ENCODE measurements around the gene LY6G6D.

LY6G6D gene

GRCh38 chr6:31677955-31678354 lies 37.2 kb upstream of the LY6G6D start:
- no peak overlapping the region for H3K4me3 ChIP-seq (ENCODE audit: low read length)
- no peak for DNase-seq (ENCODE audit: low read depth)
- no peak for TF ChIP-seq CTCF (IDR thresholded peaks at IDR 0.05; ENCODE audit: insufficient read depth, low read depth, low read length, missing control alignments)

GRCh38 chr6:31680226-31681134 lies 34.7 kb upstream of the LY6G6D start, which contains the start of gene LY6G5C:
TSS of gene LY6G5C (minus strand) at chr6:31681067. CDS start at chr6:31680373, 694 bp downstream.
- H3K4me3 ChIP-seq (ENCODE audit: low read length): peak within 1 kb of the TSS; percentile 45
- DNase-seq (ENCODE audit: low read depth): peak; percentile 87
- TF ChIP-seq CTCF (IDR thresholded peaks at IDR 0.05; ENCODE audit: insufficient read depth, low read depth, low read length, missing control alignments): peak; percentile 81

- no peak for TF ChIP-seq CTCF (IDR thresholded peaks at IDR 0.05; ENCODE audit: insufficient read depth, low read depth, low read length, missing control alignments)
- peak; percentile 34 for DNase-seq (ENCODE audit: low read depth)
- H3K4me3 ChIP-seq (ENCODE audit: low read length): peak overlapping the region; percentile 45
Measured at GRCh38 chr6:31681135-31681671, 33.9 kb upstream of the LY6G6D start.

GRCh38 chr6:31683591-31683990 lies 31.6 kb upstream of the LY6G6D start:
- no peak for TF ChIP-seq CTCF (IDR thresholded peaks at IDR 0.05; ENCODE audit: insufficient read depth, low read depth, low read length, missing control alignments)
- DNase-seq (ENCODE audit: low read depth): no peak
- H3K4me3 ChIP-seq (ENCODE audit: low read length): no peak overlapping the region

- H3K4me3 ChIP-seq (ENCODE audit: low read length): no peak overlapping the region
- no peak for DNase-seq (ENCODE audit: low read depth)
- TF ChIP-seq CTCF (IDR thresholded peaks at IDR 0.05; ENCODE audit: insufficient read depth, low read depth, low read length, missing control alignments): no peak
Measured at GRCh38 chr6:31686483-31686882, 28.7 kb upstream of the LY6G6D start.

- no peak for DNase-seq (ENCODE audit: low read depth)
- TF ChIP-seq CTCF (IDR thresholded peaks at IDR 0.05; ENCODE audit: insufficient read depth, low read depth, low read length, missing control alignments): no peak
- H3K4me3 ChIP-seq (ENCODE audit: low read length): no peak overlapping the region
Measured at GRCh38 chr6:31687321-31687720, 27.8 kb upstream of the LY6G6D start.
